Fibroblast of pulmonary artery (primary cell): Measurements from ENCODE around the gene VDR.

Source experiments
- DNase-seq: peaks from one replicate; pipeline ENCODE4 v3.0.0-alpha.2; 2010; ENCODE audit warnings: low read depth
- H3K4me3 ChIP-seq: replicated peaks from 2 replicates; pipeline ENCODE4 v1.5.1; 2011; ENCODE audit warnings: low read depth, mild to moderate bottlenecking, control low read depth, low read length, moderate library complexity
- CTCF ChIP-seq: IDR thresholded peaks from 2 replicates; pipeline ENCODE4 v1.5.1; 2011; ENCODE audit warnings: mild to moderate bottlenecking, control low read depth, low read length, inconsistent platforms; ENCODE audit errors: missing control alignments

The VDR gene

GRCh38 chr12:47832263-47832933, 72.4 kb downstream of the VDR start:
- DNase-seq, result no peak
- no peak overlapping the region for H3K4me3 ChIP-seq
- TF ChIP-seq CTCF, result no peak

GRCh38 chr12:47829584-47829983, 75.2 kb downstream of the VDR start:
- no peak for TF ChIP-seq CTCF
- H3K4me3 ChIP-seq, result no peak overlapping the region
- no peak for DNase-seq

- TF ChIP-seq CTCF, result no peak
- no peak overlapping the region for H3K4me3 ChIP-seq
- peak; percentile 73 for DNase-seq
Observed at GRCh38 chr12:47828976-47829482, 75.8 kb downstream of the VDR start.

GRCh38 chr12:47828008-47828975, 76.5 kb downstream of the VDR start:
- DNase-seq, result no peak
- TF ChIP-seq CTCF, result no peak
- H3K4me3 ChIP-seq, result no peak overlapping the region

GRCh38 chr12:47825173-47825639, 79.6 kb downstream of the VDR start:
- no peak for TF ChIP-seq CTCF
- no peak overlapping the region for H3K4me3 ChIP-seq
- no peak for DNase-seq

- DNase-seq, result no peak
- TF ChIP-seq CTCF, result no peak
- no peak overlapping the region for H3K4me3 ChIP-seq
Observed at GRCh38 chr12:47824635-47825034, 80.2 kb downstream of the VDR start.
